Activated naive CD8-positive, alpha-beta T cell (primary cell): ENCODE data around the gene UFC1.

Experiments used
- H3K27ac Mint-ChIP-seq: one replicate; pipeline ENCODE4 v1.8.0; 2021; ENCODE audit warnings: mixed read lengths
- H3K27me3 Mint-ChIP-seq: one replicate; pipeline ENCODE4 v1.8.0; 2021; ENCODE audit warnings: mixed read lengths
- H3K36me3 Mint-ChIP-seq: one replicate; pipeline ENCODE4 v1.8.0; 2021; ENCODE audit warnings: mixed read lengths
- H3K4me1 Mint-ChIP-seq: one replicate; pipeline ENCODE4 v1.8.0; 2021; ENCODE audit warnings: low read depth, mixed read lengths
- H3K4me3 Mint-ChIP-seq: one replicate; pipeline ENCODE4 v1.8.0; 2021; ENCODE audit warnings: mild to moderate bottlenecking, mixed read lengths
- H3K9me3 Mint-ChIP-seq: one replicate; pipeline ENCODE4 v1.8.0; 2021; ENCODE audit warnings: low read depth, mixed read lengths

UFC1 gene

GRCh38 chr1:161159087-161159912 lies 5.5 kb downstream of the UFC1 start, which contains the start of gene USP21:
Gene USP21, plus strand, starts transcription at chr1:161159500. Its CDS starts 1,141 bp downstream, at chr1:161160641.
- Mint-ChIP-seq H3K27me3 (no peaks in the 10 kb centered on the region), H3K4me1 (peaks cover 55% of the 10 kb centered on the region), H3K9me3 (no peaks in the 10 kb centered on the region), H3K4me3 (peak within 1 kb of the TSS; percentile 92), H3K36me3 (peaks cover 14% of the 10 kb centered on the region), H3K27ac (peak within 1 kb of the TSS; percentile 92)

DNA sequence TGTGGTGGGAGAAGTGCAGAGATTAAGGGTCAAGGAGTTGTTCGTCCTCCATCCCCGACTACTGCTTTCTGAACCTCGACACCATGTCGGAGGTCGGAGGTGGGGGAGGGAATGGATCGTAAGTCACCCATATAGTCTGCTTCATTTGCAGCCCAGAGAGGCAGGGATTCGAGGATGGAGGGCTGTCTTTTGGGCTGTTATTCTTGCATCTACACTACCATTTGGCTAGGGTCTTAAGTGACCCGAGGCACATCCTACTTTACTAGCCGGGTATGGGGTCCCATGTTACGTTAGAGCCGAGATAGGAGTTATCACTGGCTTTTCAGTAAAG lies 6.1 kb downstream of the UFC1 start:
- H3K9me3 Mint-ChIP-seq, result no peaks in the 10 kb centered on the region
- H3K27me3 Mint-ChIP-seq, result no peaks in the 10 kb centered on the region
- peaks cover 14% of the 10 kb centered on the region for H3K36me3 Mint-ChIP-seq
- peaks cover 53% of the 10 kb centered on the region for H3K4me1 Mint-ChIP-seq
- H3K27ac Mint-ChIP-seq, result peak overlapping the region; percentile 92
- peak overlapping the region; percentile 92 for H3K4me3 Mint-ChIP-seq

DNA sequence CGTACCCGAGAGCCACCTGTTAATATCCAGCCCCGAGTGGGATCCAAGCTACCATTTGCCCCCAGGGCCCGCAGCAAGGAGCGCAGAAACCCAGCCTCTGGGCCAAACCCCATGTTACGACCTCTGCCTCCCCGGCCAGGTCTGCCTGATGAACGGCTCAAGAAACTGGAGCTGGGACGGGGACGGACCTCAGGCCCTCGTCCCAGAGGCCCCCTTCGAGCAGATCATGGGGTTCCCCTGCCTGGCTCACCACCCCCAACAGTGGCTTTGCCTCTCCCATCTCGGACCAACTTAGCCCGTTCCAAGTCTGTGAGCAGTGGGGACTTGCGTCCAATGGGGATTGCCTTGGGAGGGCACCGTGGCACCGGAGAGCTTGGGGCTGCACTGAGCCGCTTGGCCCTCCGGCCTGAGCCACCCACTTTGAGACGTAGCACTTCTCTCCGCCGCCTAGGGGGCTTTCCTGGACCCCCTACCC lies 6.9 kb downstream of the UFC1 start:
- Mint-ChIP-seq H3K4me3 (peak overlapping the region; percentile 92), H3K27ac (no peak overlapping the region), H3K4me1 (peaks cover 52% of the 10 kb centered on the region), H3K27me3 (no peaks in the 10 kb centered on the region), H3K9me3 (no peaks in the 10 kb centered on the region), H3K36me3 (peaks cover 12% of the 10 kb centered on the region)

GRCh38 chr1:161161652-161162051 lies 7.9 kb downstream of the UFC1 start:
- H3K4me1 Mint-ChIP-seq, result peaks cover 49% of the 10 kb centered on the region
- H3K27me3 Mint-ChIP-seq, result no peaks in the 10 kb centered on the region
- H3K9me3 Mint-ChIP-seq, result no peaks in the 10 kb centered on the region
- peak overlapping the region; percentile 46 for H3K27ac Mint-ChIP-seq
- H3K4me3 Mint-ChIP-seq, result peak overlapping the region; percentile 92
- H3K36me3 Mint-ChIP-seq, result peaks cover 12% of the 10 kb centered on the region

DNA sequence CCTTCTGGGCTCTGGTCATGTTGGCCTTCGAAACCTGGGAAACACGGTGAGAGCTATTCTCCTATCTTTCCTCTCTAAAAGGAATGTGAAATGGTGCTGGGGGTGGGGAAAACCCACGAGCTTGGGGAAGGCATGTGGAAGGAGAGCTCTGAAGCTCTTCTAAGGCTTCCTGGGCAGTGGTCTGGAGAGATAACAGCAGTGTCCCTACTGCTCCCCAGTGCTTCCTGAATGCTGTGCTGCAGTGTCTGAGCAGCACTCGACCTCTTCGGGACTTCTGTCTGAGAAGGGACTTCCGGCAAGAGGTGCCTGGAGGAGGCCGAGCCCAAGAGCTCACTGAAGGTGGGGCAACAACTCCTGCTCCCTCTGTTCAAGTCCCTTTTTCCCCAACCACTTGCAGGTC lies 8.3 kb downstream of the UFC1 start:
- Mint-ChIP-seq H3K4me3 (peak overlapping the region; percentile 42), H3K36me3 (peaks cover 9% of the 10 kb centered on the region), H3K9me3 (no peaks in the 10 kb centered on the region), H3K4me1 (peaks cover 51% of the 10 kb centered on the region), H3K27me3 (no peaks in the 10 kb centered on the region), H3K27ac (peak overlapping the region; percentile 46)

GRCh38 chr1:161162806-161163205 lies 9.0 kb downstream of the UFC1 start:
- Mint-ChIP-seq H3K27ac (peak overlapping the region; percentile 31), H3K36me3 (peaks cover 5% of the 10 kb centered on the region), H3K4me3 (no peak overlapping the region), H3K9me3 (no peaks in the 10 kb centered on the region), H3K4me1 (peaks cover 54% of the 10 kb centered on the region), H3K27me3 (no peaks in the 10 kb centered on the region)

- Mint-ChIP-seq H3K9me3 (no peaks in the 10 kb centered on the region), H3K27ac (peak overlapping the region; percentile 1), H3K4me1 (peaks cover 52% of the 10 kb centered on the region), H3K27me3 (no peaks in the 10 kb centered on the region), H3K36me3 (peaks cover 5% of the 10 kb centered on the region), H3K4me3 (no peak overlapping the region)
These were observed 10.0 kb downstream of the UFC1 start for GRCh38 chr1:161163793-161164192.

DNA sequence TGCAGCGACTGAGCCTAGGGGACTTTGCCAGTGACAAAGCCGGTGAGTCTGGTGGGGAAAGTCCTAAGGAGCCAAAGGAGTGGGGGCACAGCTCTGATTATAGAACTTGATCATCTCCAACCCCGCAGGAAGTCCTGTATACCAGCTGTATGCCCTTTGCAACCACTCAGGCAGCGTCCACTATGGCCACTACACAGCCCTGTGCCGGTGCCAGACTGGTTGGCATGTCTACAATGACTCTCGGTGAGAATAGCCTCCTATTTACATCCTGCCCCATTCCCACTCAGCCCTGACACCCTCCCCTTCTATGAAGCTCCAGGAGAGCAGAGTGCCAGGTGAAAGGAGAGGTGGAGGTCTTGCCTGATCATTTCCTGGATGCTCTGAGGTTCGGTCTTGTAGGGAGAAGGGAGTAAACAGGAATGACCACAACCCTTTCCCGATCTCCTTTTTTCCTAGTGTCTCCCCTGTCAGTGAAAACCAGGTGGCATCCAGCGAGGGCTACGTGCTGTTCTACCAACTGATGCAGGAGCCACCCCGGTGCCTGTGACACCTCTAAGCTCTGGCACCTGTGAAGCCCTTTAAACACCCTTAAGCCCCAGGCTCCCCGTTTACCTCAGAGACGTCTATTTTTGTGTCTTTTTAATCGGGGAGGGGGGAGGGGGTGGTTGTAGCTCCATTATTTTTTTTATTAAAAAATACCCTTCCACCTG lies 11.3 kb downstream of the UFC1 start:
- no peaks in the 10 kb centered on the region for H3K9me3 Mint-ChIP-seq
- H3K36me3 Mint-ChIP-seq, result peaks cover 5% of the 10 kb centered on the region
- peaks cover 44% of the 10 kb centered on the region for H3K4me1 Mint-ChIP-seq
- H3K4me3 Mint-ChIP-seq, result peak overlapping the region; percentile 52
- no peaks in the 10 kb centered on the region for H3K27me3 Mint-ChIP-seq
- H3K27ac Mint-ChIP-seq, result no peak overlapping the region

DNA sequence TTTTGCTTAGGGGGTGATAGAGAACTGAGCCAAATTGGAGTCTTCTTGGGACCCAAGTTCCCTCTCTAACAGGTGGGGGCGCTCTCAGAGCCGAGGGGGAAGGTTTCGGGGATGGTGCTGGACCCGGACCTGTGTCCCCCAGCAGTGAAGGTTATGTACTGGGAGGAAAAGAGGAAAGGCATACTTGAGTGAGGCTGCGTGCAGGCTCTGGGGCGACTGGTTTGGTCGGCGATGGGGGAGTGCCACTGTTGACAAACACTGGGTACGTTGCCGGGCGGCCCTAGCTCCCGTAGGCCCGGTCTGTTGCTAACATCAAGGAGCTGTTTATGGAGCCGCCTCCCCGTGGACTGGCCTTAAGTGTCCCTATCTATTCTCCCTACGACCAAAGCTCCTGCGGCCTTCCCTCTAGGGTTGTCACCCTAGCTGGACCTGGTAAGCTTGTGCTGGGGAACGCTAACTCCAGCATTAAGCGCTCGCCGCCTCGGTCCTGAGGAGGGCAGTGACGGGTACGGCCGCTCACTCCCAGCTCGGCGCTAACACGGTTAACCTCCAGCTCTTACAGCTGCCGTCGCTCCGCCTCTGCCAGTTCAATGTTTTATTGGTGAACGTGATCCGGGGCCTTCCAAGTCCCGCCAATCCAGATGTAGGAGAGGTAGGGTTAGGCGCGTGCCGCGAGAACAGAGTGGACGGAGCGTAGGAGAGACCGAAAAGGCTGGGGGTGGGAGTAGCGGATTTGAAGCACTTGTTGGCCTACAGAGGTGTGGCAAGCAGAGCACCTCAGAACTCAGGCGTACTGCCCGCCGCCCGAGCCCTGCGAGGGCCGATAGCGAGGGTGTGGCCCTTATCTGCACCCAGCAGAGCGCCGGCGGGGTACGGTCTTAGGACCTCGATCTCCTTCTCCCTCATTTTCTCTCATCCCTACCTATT lies 12.2 kb downstream of the UFC1 start, which contains the start of gene PPOX:
Gene PPOX, plus strand, starts transcription at position 685 of the 927 bp plus-strand sequence. CDS start 422 bp downstream, outside the sequence.
- peak within 1 kb of the TSS; percentile 90 for H3K27ac Mint-ChIP-seq
- no peaks in the 10 kb centered on the region for H3K9me3 Mint-ChIP-seq
- peaks cover 35% of the 10 kb centered on the region for H3K4me1 Mint-ChIP-seq
- H3K36me3 Mint-ChIP-seq, result peaks cover 5% of the 10 kb centered on the region
- no peaks in the 10 kb centered on the region for H3K27me3 Mint-ChIP-seq
- H3K4me3 Mint-ChIP-seq, result peak within 1 kb of the TSS; percentile 92

DNA sequence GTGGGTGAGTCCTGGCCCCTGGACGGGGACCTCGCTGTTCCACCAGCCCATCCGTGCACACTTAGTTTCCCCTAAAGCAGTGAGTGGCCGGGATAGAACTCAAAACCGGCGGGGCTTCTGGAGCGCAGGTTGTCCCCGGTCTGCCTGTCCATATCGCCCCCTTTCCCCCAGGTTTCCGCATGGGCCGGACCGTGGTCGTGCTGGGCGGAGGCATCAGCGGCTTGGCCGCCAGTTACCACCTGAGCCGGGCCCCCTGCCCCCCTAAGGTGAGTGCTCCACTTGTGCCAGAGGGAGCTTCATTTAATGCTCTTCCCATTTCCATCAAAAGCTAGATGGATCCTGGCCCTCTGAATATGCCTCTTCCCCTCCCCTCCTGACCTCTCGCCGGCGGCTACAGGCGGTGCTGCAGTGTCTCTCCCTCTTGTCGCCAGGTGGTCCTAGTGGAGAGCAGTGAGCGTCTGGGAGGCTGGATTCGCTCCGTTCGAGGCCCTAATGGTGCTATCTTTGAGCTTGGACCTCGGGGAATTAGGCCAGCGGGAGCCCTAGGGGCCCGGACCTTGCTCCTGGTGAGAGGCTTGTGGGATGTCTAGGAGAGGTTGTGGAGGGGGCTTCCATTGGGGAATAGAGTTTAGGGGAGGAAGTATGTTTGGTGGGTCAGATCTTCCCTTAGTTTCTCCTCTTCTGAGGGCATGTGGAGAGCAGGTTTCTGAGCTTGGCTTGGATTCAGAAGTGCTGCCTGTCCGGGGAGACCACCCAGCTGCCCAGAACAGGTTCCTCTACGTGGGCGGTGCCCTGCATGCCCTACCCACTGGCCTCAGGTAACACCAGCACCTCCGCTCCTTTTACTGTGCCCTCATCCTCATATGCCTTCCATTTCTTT lies 13.1 kb downstream of the UFC1 start:
- peaks cover 28% of the 10 kb centered on the region for H3K4me1 Mint-ChIP-seq
- peaks cover 1% of the 10 kb centered on the region for H3K36me3 Mint-ChIP-seq
- no peaks in the 10 kb centered on the region for H3K27me3 Mint-ChIP-seq
- H3K4me3 Mint-ChIP-seq, result peak overlapping the region; percentile 92
- H3K9me3 Mint-ChIP-seq, result no peaks in the 10 kb centered on the region
- H3K27ac Mint-ChIP-seq, result peak overlapping the region; percentile 90

GRCh38 chr1:161168906-161169305 lies 15.1 kb downstream of the UFC1 start:
- no peak overlapping the region for H3K4me3 Mint-ChIP-seq
- peaks cover 30% of the 10 kb centered on the region for H3K4me1 Mint-ChIP-seq
- H3K27me3 Mint-ChIP-seq, result no peaks in the 10 kb centered on the region
- H3K36me3 Mint-ChIP-seq, result peaks cover 2% of the 10 kb centered on the region
- H3K9me3 Mint-ChIP-seq, result no peaks in the 10 kb centered on the region
- H3K27ac Mint-ChIP-seq, result no peak overlapping the region

- H3K4me1 Mint-ChIP-seq, result peaks cover 39% of the 10 kb centered on the region
- H3K36me3 Mint-ChIP-seq, result peaks cover 5% of the 10 kb centered on the region
- no peak overlapping the region for H3K27ac Mint-ChIP-seq
- no peaks in the 10 kb centered on the region for H3K27me3 Mint-ChIP-seq
- H3K9me3 Mint-ChIP-seq, result no peaks in the 10 kb centered on the region
- no peak overlapping the region for H3K4me3 Mint-ChIP-seq
These were observed 17.4 kb downstream of the UFC1 start for GRCh38 chr1:161171191-161171590.

- Mint-ChIP-seq H3K36me3 (peaks cover 5% of the 10 kb centered on the region), H3K27ac (peak overlapping the region; percentile 22), H3K9me3 (no peaks in the 10 kb centered on the region), H3K4me1 (peaks cover 45% of the 10 kb centered on the region), H3K4me3 (no peak overlapping the region), H3K27me3 (no peaks in the 10 kb centered on the region)
These were observed 17.9 kb downstream of the UFC1 start for GRCh38 chr1:161171696-161172095.

DNA sequence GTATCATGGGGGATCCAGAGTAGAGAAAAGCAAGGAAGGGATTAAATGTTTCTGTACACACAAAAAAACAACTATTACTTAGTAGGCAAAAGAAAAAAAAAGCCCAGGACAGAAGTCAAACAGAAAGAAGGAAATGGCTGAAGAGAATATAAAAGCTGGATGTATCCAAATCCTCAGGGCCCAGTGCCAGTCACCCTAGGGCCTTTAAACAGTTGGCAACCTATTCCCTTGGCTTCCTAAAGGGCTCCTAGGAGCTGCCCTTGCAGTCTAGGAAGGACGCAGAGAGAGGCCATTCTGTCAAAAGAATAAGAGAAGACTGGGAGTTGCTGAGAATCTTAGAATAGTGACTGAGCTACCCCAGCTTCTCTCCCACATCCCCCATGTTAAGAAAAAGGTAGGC lies 18.6 kb downstream of the UFC1 start:
- no peak overlapping the region for H3K4me3 Mint-ChIP-seq
- peaks cover 43% of the 10 kb centered on the region for H3K4me1 Mint-ChIP-seq
- H3K27me3 Mint-ChIP-seq, result no peaks in the 10 kb centered on the region
- peak overlapping the region; percentile 22 for H3K27ac Mint-ChIP-seq
- no peaks in the 10 kb centered on the region for H3K9me3 Mint-ChIP-seq
- H3K36me3 Mint-ChIP-seq, result peaks cover 5% of the 10 kb centered on the region
